Retina (tissue), 1 donor: ENCODE results near the gene PIM3.

Experiments used
- DNase-seq: peaks from one replicate; pipeline ENCODE4 v3.0.0-alpha.2; 2016

PIM3 gene

GRCh38 chr22:50008151-50009040 lies 47.8 kb downstream of the PIM3 start:
- no peak for DNase-seq

GRCh38 chr22:50009251-50009650 lies 48.7 kb downstream of the PIM3 start:
- DNase-seq, result no peak

- no peak for DNase-seq
Observed at GRCh38 chr22:50009765-50010675, 49.4 kb downstream of the PIM3 start.

- DNase-seq, result no peak
Observed at GRCh38 chr22:50010676-50011446, 50.3 kb downstream of the PIM3 start.

- no peak for DNase-seq
Observed at GRCh38 chr22:50011447-50012210, 51.1 kb downstream of the PIM3 start.

GRCh38 chr22:50012211-50013181 lies 51.9 kb downstream of the PIM3 start, which contains the start of gene IL17REL:
IL17REL (minus strand) TSS chr22:50012765; CDS start chr22:50012646, 119 bp downstream.
- no peak for DNase-seq
